Pancreas (tissue), 10 donors: ENCODE results near the gene DLG1. TPM values are rescaled to one million over a fixed set of nuclear protein-coding genes. Genes with fewer than 3 reads are reported as not detected.
"Not testable (repeated sequence)": the region's sequence is repeated elsewhere in the genome, so short reads cannot be mapped to it uniquely, and the experiment has no call there.

ENCODE experiments used
- ATAC-seq, 4 donors: fragments of 200-7000 bp; cut with Tn5 transposase; one replicate each; pipeline versions ENCODE4 v1.8.0 to v1.9.1; 2020; ENCODE audit warnings: mild to moderate bottlenecking in 4 of 4, moderate library complexity in 4 of 4
- DNase-seq, 6 donors: peaks; one replicate each; pipeline ENCODE4 v3.0.0-alpha.2; 2020
- FAIRE-seq: peaks from 2 replicates; lab custom pipeline; 2012; peaks lifted over from hg19 to GRCh38; lab: Jason Lieb, UNC
- H3K27ac ChIP-seq, 4 donors: fragments of 200-600 bp; sonication (generic); 1 replicate in 3 of 4; 2 replicates in 1 of 4; pipeline versions ENCODE4 v1.5.0 to v1.8.0; 2020
- H3K27me3 ChIP-seq, 4 donors: fragments of 200-600 bp; one replicate each; pipeline ENCODE4 v1.8.0; 2021
- H3K36me3 ChIP-seq, 3 donors: fragments of 200-600 bp; sonication (generic) in 1 of 3; one replicate each; pipeline versions ENCODE4 v1.5.0 to v1.8.0; 2020 to 2021
- H3K4me1 ChIP-seq, 3 donors: fragments of 200-600 bp; one replicate each; pipeline ENCODE4 v1.8.0; 2021
- H3K4me3 ChIP-seq, 4 donors: fragments of 200-600 bp; sonication (generic) in 2 of 4; one replicate each; pipeline versions ENCODE4 v1.5.0 to v1.8.0; 2020 to 2021
- H3K9me3 ChIP-seq, 4 donors: fragments of 200-600 bp; one replicate each; pipeline ENCODE4 v1.8.0; 2021
- CTCF ChIP-seq, 4 donors: fragments of 200-600 bp; sonication (generic) in 3 of 4; IDR thresholded peaks; one replicate each; pipeline versions ENCODE4 v1.5.0 to v1.8.0; 2021; ENCODE audit warnings: antibody characterized with exemption in 4 of 4
- WGBS, 2 donors: extraction: QIAGEN DNeasy Blood & Tissue Kit; methylation state at CpG; one replicate each; pipeline ENCODE4 v1.1.7; 2013; 5-methylcytosine and 5-hydroxymethylcytosine counted together
- intact Hi-C, 3 donors: fragments of 100-400 bp; cut with DNase I; formaldehyde crosslinking; loops; one replicate each; pipeline versions ENCODE4 v1.11.1 to v1.14.2; 2022
- polyA plus RNA-seq, 2 donors: library from polyadenylated mRNA; stranded (reverse); fragments of 200-250 nt; gene quantifications; one replicate each; pipeline ENCODE4 v1.2.3, GENCODE V29; 2013
- total RNA-seq, 6 donors: library from RNA; stranded (reverse); fragmentation: NEBNext Ultra II Directional in 4 of 6; extraction: Animal tissue kit (Norgen Biotek cat#: 25700) in 4 of 6; gene quantifications; one replicate each; pipeline versions ENCODE4 v1.2.1 to v1.2.4, GENCODE V29; 2021 to 2023
- donor health status: healthy with polysubstance abuse.
- donor health status: DM: no; HTN: no; CAD: no; lungs with moderate emphysema.
- donor health status: DM: no; HTN: no; CAD: no.
- donor health status: control.
- donor health status: control.
- donor health status: Bipolar disorder and iron deficiency.
- donor health status: DM: yes; HTN: yes; CAD: no.
- donor health status: DM: no; HTN: no; CAD: no.
- donor health status: DM: no; HTN: no; CAD: no.
- donor health status: DM: yes; HTN: yes; CAD: no.

The DLG1 gene
- total and polyA plus RNA-seq, 8 donors = 15.9 to 47.9 (median 28.6) TPM

- no peak for TF ChIP-seq CTCF (IDR thresholded peaks at IDR 0.05)
- DNase-seq (no peak), FAIRE-seq (no peak), ATAC-seq (no peak)
- 94 to 95% methylated on average over 6 of the region's 6 CpGs for WGBS, 2 donors
- Histone ChIP-seq H3K9me3 (no peaks in the 10 kb centered on the region), H3K27ac (no peak overlapping the region), H3K4me1 (peaks cover 0 to 7% (median 6%) of the 10 kb centered on the region in 3 donors), H3K27me3 (no peaks in the 10 kb centered on the region), H3K36me3 (no peaks in the 10 kb centered on the region), H3K4me3 (no peak overlapping the region)
- intact Hi-C loops = no loop called here
Observed at GRCh38 chr3:197219619-197220018, 78.8 kb downstream of the DLG1 start.

GRCh38 chr3:197218210-197218609 lies 80.2 kb downstream of the DLG1 start:
- Histone ChIP-seq H3K27ac (no peak overlapping the region), H3K4me1 (peaks cover 0 to 7% (median 6%) of the 10 kb centered on the region in 3 donors), H3K4me3 (no peak overlapping the region), H3K36me3 (no peaks in the 10 kb centered on the region), H3K9me3 (no peaks in the 10 kb centered on the region), H3K27me3 (no peaks in the 10 kb centered on the region)
- DNase-seq = no peak
- no peak for TF ChIP-seq CTCF (IDR thresholded peaks at IDR 0.05)
- no peak for FAIRE-seq
- no peak for ATAC-seq
- 75 to 77% methylated on average over 3 of the region's 3 CpGs for WGBS, 2 donors
- intact Hi-C loops = no loop called here

- no peak for FAIRE-seq
Observed at GRCh38 chr3:197216914-197217313, 81.5 kb downstream of the DLG1 start.

GRCh38 chr3:197216169-197216860 lies 82.1 kb downstream of the DLG1 start:
- intact Hi-C loops = no loop called here
- Histone ChIP-seq H3K4me3 (no peak overlapping the region), H3K9me3 (no peaks in the 10 kb centered on the region), H3K4me1 (peaks cover 0 to 7% (median 6%) of the 10 kb centered on the region in 3 donors), H3K36me3 (no peaks in the 10 kb centered on the region), H3K27me3 (no peaks in the 10 kb centered on the region), H3K27ac (peak overlapping the region in 1 of 4 donors; percentile 32)
- FAIRE-seq = peak; percentile 29
- no peak for DNase-seq
- TF ChIP-seq CTCF (IDR thresholded peaks at IDR 0.05) = no peak
- 46 to 50% methylated on average over 5 of the region's 5 CpGs for WGBS, 2 donors
- ATAC-seq = peak in 2 of 4 donors; percentile 48 to 61

More at GRCh38 chr3:197216914-197217313, 81.5 kb downstream of the DLG1 start:
- peaks cover 0 to 7% (median 6%) of the 10 kb centered on the region in 3 donors for H3K4me1 ChIP-seq
- intact Hi-C loops = no loop called here
- H3K9me3 ChIP-seq = no peaks in the 10 kb centered on the region
- no peak for TF ChIP-seq CTCF (IDR thresholded peaks at IDR 0.05)
- no peaks in the 10 kb centered on the region for H3K27me3 ChIP-seq
- H3K27ac ChIP-seq = no peak overlapping the region
- no peaks in the 10 kb centered on the region for H3K36me3 ChIP-seq
- ATAC-seq (no peak), DNase-seq (no peak)
- H3K4me3 ChIP-seq = no peak overlapping the region
- WGBS, 2 donors = 94 to 95% methylated on average over 4 of the region's 4 CpGs

- no peak for TF ChIP-seq CTCF (IDR thresholded peaks at IDR 0.05)
- ATAC-seq (no peak), DNase-seq (no peak), FAIRE-seq (no peak)
- intact Hi-C loops = no loop called here
- Histone ChIP-seq H3K9me3 (no peaks in the 10 kb centered on the region), H3K27ac (no peak overlapping the region), H3K36me3 (no peaks in the 10 kb centered on the region), H3K27me3 (no peaks in the 10 kb centered on the region), H3K4me1 (peaks cover 0 to 7% (median 5%) of the 10 kb centered on the region in 3 donors), H3K4me3 (no peak overlapping the region)
- WGBS, 2 donors = 78 to 96% methylated on average over 5 of the region's 5 CpGs
Observed at GRCh38 chr3:197212290-197212689, 86.1 kb downstream of the DLG1 start.

GRCh38 chr3:197211698-197212097 lies 86.7 kb downstream of the DLG1 start:
- FAIRE-seq, intact Hi-C loops, H3K9me3 ChIP-seq, H3K27me3 ChIP-seq, H3K36me3 ChIP-seq, H3K27ac ChIP-seq, H3K4me1 ChIP-seq, ATAC-seq, H3K4me3 ChIP-seq, DNase-seq: not testable (repeated sequence)
- WGBS, 2 donors = 96 to 97% methylated on average over 4 of the region's 4 CpGs
